ENCODE measurements around the gene VGLL1.

The VGLL1 gene

GRCh38 chrX:136531951-136532350 lies at the start of gene VGLL1:
TSS of gene VGLL1 (plus strand) at chrX:136532215. CDS start at chrX:136536021, 3,806 bp downstream.
- no peak for DNase-seq

- DNase-seq, result peak; percentile 15
Measured at GRCh38 chrX:136487647-136488046, 44.4 kb upstream of the VGLL1 start, which contains the start of gene BRS3. TSS of gene BRS3 (plus strand) at chrX:136487947. CDS start at chrX:136488115, 168 bp downstream.

- peak; percentile 44 for DNase-seq
Measured at GRCh38 chrX:136488706-136489105, 43.3 kb upstream of the VGLL1 start.

GRCh38 chrX:136491832-136492231 lies 40.2 kb upstream of the VGLL1 start:
- DNase-seq, result peak; percentile 35

- peak; percentile 15 for DNase-seq
Measured at GRCh38 chrX:136493011-136493410, 39.0 kb upstream of the VGLL1 start.

- DNase-seq, result no peak
Measured at GRCh38 chrX:136495043-136495442, 37.0 kb upstream of the VGLL1 start.

GRCh38 chrX:136496186-136496763 lies 35.7 kb upstream of the VGLL1 start:
- DNase-seq, result no peak

- DNase-seq, result peak; percentile 97
Measured at GRCh38 chrX:136496764-136497555, 35.1 kb upstream of the VGLL1 start.

GRCh38 chrX:136497556-136498052 lies 34.4 kb upstream of the VGLL1 start, which contains the start of gene HTATSF1:
TSS of gene HTATSF1 (plus strand) at chrX:136497592. CDS start at chrX:136497685, 93 bp downstream.
- DNase-seq, result no peak

GRCh38 chrX:136519069-136519468 lies 12.9 kb upstream of the VGLL1 start:
- no peak for DNase-seq

- peak; percentile 7 for DNase-seq
Measured at GRCh38 chrX:136523770-136524169, 8.2 kb upstream of the VGLL1 start.

GRCh38 chrX:136525738-136526606 lies 6.0 kb upstream of the VGLL1 start:
- peak; percentile 44 for DNase-seq

- peak; percentile 62 for DNase-seq
Measured at GRCh38 chrX:136528645-136529315, 3.2 kb upstream of the VGLL1 start.

- peak; percentile 34 for DNase-seq
Measured at GRCh38 chrX:136529795-136530194, 2.2 kb upstream of the VGLL1 start.

GRCh38 chrX:136534131-136534530 lies 2.1 kb downstream of the VGLL1 start:
- DNase-seq, result no peak

- DNase-seq, result no peak
Measured at GRCh38 chrX:136538811-136539210, 6.8 kb downstream of the VGLL1 start.

GRCh38 chrX:136540226-136540625 lies 8.2 kb downstream of the VGLL1 start:
- DNase-seq, result no peak

GRCh38 chrX:136541294-136541693 lies 9.3 kb downstream of the VGLL1 start:
- peak; percentile 6 for DNase-seq

- DNase-seq, result no peak
Measured at GRCh38 chrX:136542281-136542680, 10.3 kb downstream of the VGLL1 start.

- DNase-seq, result no peak
Measured at GRCh38 chrX:136546371-136546781, 14.4 kb downstream of the VGLL1 start.

GRCh38 chrX:136549226-136549625 lies 17.2 kb downstream of the VGLL1 start:
- DNase-seq, result peak; percentile 87

GRCh38 chrX:136551410-136551809 lies 19.4 kb downstream of the VGLL1 start:
- DNase-seq, result no peak

All from NCI-H69 (cell line).